Upper lobe of left lung (tissue), 6 donors: ENCODE measurements around the gene ZIC4. TPM values are rescaled to one million over a fixed set of nuclear protein-coding genes. Genes with fewer than 3 reads are reported as not detected.

Experiments
- ATAC-seq, 2 donors: fragments of 200-7000 bp; cut with Tn5 transposase; one replicate each; pipeline ENCODE4 v1.9.1; 2022; ENCODE audit warnings: mild to moderate bottlenecking in 2 of 2, moderate library complexity in 2 of 2; ENCODE audit not compliant: low FRiP score in 2 of 2
- DNase-seq, 2 donors: peaks; one replicate each; pipeline ENCODE4 v3.0.0-alpha.2; 2019 to 2020
- H3K27ac ChIP-seq, 4 donors: fragments of 200-600 bp; sonication (generic); one replicate each; pipeline ENCODE4 v1.5.1; 2016 to 2019
- H3K27me3 ChIP-seq, 4 donors: fragments of 200-600 bp; sonication (generic); one replicate each; pipeline ENCODE4 v1.5.1; 2017 to 2019
- H3K36me3 ChIP-seq, 4 donors: fragments of 200-600 bp; sonication (generic); one replicate each; pipeline ENCODE4 v1.5.1; 2016 to 2019
- H3K4me1 ChIP-seq, 4 donors: fragments of 200-600 bp; sonication (generic); one replicate each; pipeline ENCODE4 v1.5.1; 2018 to 2019
- H3K4me3 ChIP-seq, 4 donors: fragments of 200-600 bp; sonication (generic); one replicate each; pipeline ENCODE4 v1.5.1; 2017 to 2019; ENCODE audit warnings: mild to moderate bottlenecking in 2 of 4, moderate library complexity in 1 of 4
- H3K9me3 ChIP-seq, 4 donors: fragments of 200-600 bp; sonication (generic); one replicate each; pipeline ENCODE4 v1.5.1; 2018 to 2019
- CTCF ChIP-seq, 6 experiments: fragments of 450-650 bp in 4 of 6; fragments of 200-600 bp in 2 of 6; sonication (generic) in 2 of 6; IDR thresholded peaks; one replicate each; pipeline ENCODE4 v1.5.1; 2016 to 2019; ENCODE audit warnings: antibody characterized with exemption in 6 of 6
- EP300 ChIP-seq, 4 donors: sonication (generic); formaldehyde crosslinking; IDR thresholded peaks; one replicate each; pipeline ENCODE4 v1.5.1; 2017; ENCODE audit warnings: antibody characterized with exemption in 4 of 4, control low read depth in 2 of 4
- POLR2A ChIP-seq, 4 donors: fragments of 450-650 bp; IDR thresholded peaks; one replicate each; pipeline ENCODE4 v1.5.1; 2016 to 2017; ENCODE audit warnings: antibody characterized with exemption in 4 of 4, mild to moderate bottlenecking in 2 of 4
- POLR2AphosphoS5 ChIP-seq, 2 donors: sonication (generic); formaldehyde crosslinking; IDR thresholded peaks; one replicate each; pipeline ENCODE4 v1.5.1; 2017; ENCODE audit warnings: antibody characterized with exemption in 2 of 2
- WGBS, 2 donors: methylation state at CpG; one replicate each; pipeline ENCODE4 v1.1.5; 2017 to 2018; 5-methylcytosine and 5-hydroxymethylcytosine counted together
- total RNA-seq, 6 donors: library from RNA; depleted of rRNA in 4 of 6; stranded (reverse); fragments of >200 nt in 4 of 6; gene quantifications; one replicate each; pipeline versions ENCODE4 v1.1.0 to v1.2.1, GENCODE V29; 2016 to 2021
- donor health status: DM: no; HTN: no; CAD: no; lungs with moderate emphysema.
- donor health status: DM: no; HTN: yes; CAD: no; lungs with severe emphysema.

The ZIC4 gene
- total RNA-seq, 6 donors from 2014 or later = not detected

GRCh38 chr3:147393261-147393942 lies 12.9 kb downstream of the ZIC4 start:
- H3K4me3 ChIP-seq = peak overlapping the region in 3 of 4 donors; percentile 1 to 36 (median 13)
- 12% methylated on average over 8 to 37 of the region's 54 CpGs for WGBS, 2 donors

GRCh38 chr3:147392625-147392946 lies 13.8 kb downstream of the ZIC4 start:
- Histone ChIP-seq H3K4me1 (peaks cover 9 to 39% (median 19%) of the 10 kb centered on the region in 4 donors), H3K27ac (no peak overlapping the region), H3K9me3 (peaks cover 0 to 13% (median 5%) of the 10 kb centered on the region in 4 donors), H3K27me3 (peaks cover 0 to 87% (median 44%) of the 10 kb centered on the region in 4 donors), H3K4me3 (peak overlapping the region in 1 of 4 donors; percentile 20), H3K36me3 (no peaks in the 10 kb centered on the region)
- DNase-seq = no peak
- no peak for TF ChIP-seq POLR2A (IDR thresholded peaks at IDR 0.05)
- WGBS, 2 donors = 4 to 15% methylated on average over 7 to 15 of the region's 15 CpGs
- ATAC-seq = no peak

More at GRCh38 chr3:147393261-147393942, 12.9 kb downstream of the ZIC4 start:
- Histone ChIP-seq H3K27ac (no peak overlapping the region), H3K36me3 (no peaks in the 10 kb centered on the region), H3K27me3 (peaks cover 0 to 87% (median 44%) of the 10 kb centered on the region in 4 donors), H3K4me1 (peaks cover 9 to 39% (median 19%) of the 10 kb centered on the region in 4 donors), H3K9me3 (peaks cover 0 to 13% (median 5%) of the 10 kb centered on the region in 4 donors)
- DNase-seq = peak in 1 of 2 donors; percentile 73
- TF ChIP-seq POLR2A (IDR thresholded peaks at IDR 0.05) (no peak), CTCF (IDR thresholded peaks at IDR 0.05) (no peak), EP300 (IDR thresholded peaks at IDR 0.05) (no peak), POLR2AphosphoS5 (IDR thresholded peaks at IDR 0.05) (no peak)
- ATAC-seq = no peak

- no peaks in the 10 kb centered on the region for H3K36me3 ChIP-seq
- H3K27ac ChIP-seq = no peak overlapping the region
- H3K4me1 ChIP-seq = peaks cover 9 to 33% (median 19%) of the 10 kb centered on the region in 4 donors
- 6 to 11% methylated on average over 30 to 49 of the region's 51 CpGs for WGBS, 2 donors
- DNase-seq (peak in 1 of 2 donors; percentile 74), ATAC-seq (no peak)
- no peak for TF ChIP-seq CTCF (IDR thresholded peaks at IDR 0.05)
- no peak for TF ChIP-seq POLR2AphosphoS5 (IDR thresholded peaks at IDR 0.05)
- TF ChIP-seq POLR2A (IDR thresholded peaks at IDR 0.05) = no peak
- no peak for TF ChIP-seq EP300 (IDR thresholded peaks at IDR 0.05)
- peak overlapping the region in 2 of 4 donors; percentile 18 to 20 for H3K4me3 ChIP-seq
- peaks cover 0 to 85% (median 42%) of the 10 kb centered on the region in 4 donors for H3K27me3 ChIP-seq
- H3K9me3 ChIP-seq = peaks cover 0 to 13% (median 5%) of the 10 kb centered on the region in 4 donors
Observed at GRCh38 chr3:147391781-147392624, 14.3 kb downstream of the ZIC4 start.

- no peaks in the 10 kb centered on the region for H3K36me3 ChIP-seq
- peaks cover 0 to 81% (median 36%) of the 10 kb centered on the region in 4 donors for H3K27me3 ChIP-seq
- TF ChIP-seq POLR2AphosphoS5 (IDR thresholded peaks at IDR 0.05) = no peak
- no peak for TF ChIP-seq EP300 (IDR thresholded peaks at IDR 0.05)
- TF ChIP-seq CTCF (IDR thresholded peaks at IDR 0.05) = no peak
- TF ChIP-seq POLR2A (IDR thresholded peaks at IDR 0.05) = no peak
- H3K4me3 ChIP-seq = no peak overlapping the region
- peaks cover 0 to 13% (median 5%) of the 10 kb centered on the region in 4 donors for H3K9me3 ChIP-seq
- H3K4me1 ChIP-seq = peaks cover 9 to 23% (median 19%) of the 10 kb centered on the region in 4 donors
- peak in 1 of 2 donors; percentile 84 for DNase-seq
- WGBS, 2 donors = 9 to 10% methylated on average over 39 to 42 of the region's 77 CpGs
- no peak for ATAC-seq
- no peak overlapping the region for H3K27ac ChIP-seq
Observed at GRCh38 chr3:147390589-147391569, 15.5 kb downstream of the ZIC4 start.
